ENCODE results near the gene SPINK5.
"Not testable (repeated sequence)": the region's sequence is repeated elsewhere in the genome, so short reads cannot be mapped to it uniquely, and the experiment has no call there.

SPINK5 gene

GRCh38 chr5:148063861-148064260, at the start of gene SPINK5:
TSS of gene SPINK5 (plus strand) at chr5:148063980. CDS start at chr5:148064045, 65 bp downstream.
- Histone ChIP-seq H3K36me3 (ENCODE audit: control insufficient read depth, insufficient read depth, low read length) (no peaks in the 10 kb centered on the region), H3K4me3 (ENCODE audit: low read length) (no peak within 1 kb of the TSS), H3K4me1 (ENCODE audit: control insufficient read depth, insufficient read depth, low read length) (no peaks in the 10 kb centered on the region), H3K27me3 (ENCODE audit: control insufficient read depth, insufficient read depth, low read length) (no peaks in the 10 kb centered on the region), H3K9ac (ENCODE audit: low read length) (no peak within 1 kb of the TSS), H3K9me3 (ENCODE audit: control insufficient read depth, low read length) (no peaks in the 10 kb centered on the region)

GRCh38 chr5:148014276-148014675, 49.5 kb upstream of the SPINK5 start:
- H3K9ac ChIP-seq (ENCODE audit: low read length), result no peak overlapping the region
- no peak overlapping the region for H3K4me3 ChIP-seq (ENCODE audit: low read length)
- H3K9me3 ChIP-seq (ENCODE audit: control insufficient read depth, low read length), result no peaks in the 10 kb centered on the region

GRCh38 chr5:148020257-148020988, 43.4 kb upstream of the SPINK5 start:
- no peaks in the 10 kb centered on the region for H3K9me3 ChIP-seq (ENCODE audit: control insufficient read depth, low read length)
- no peaks in the 10 kb centered on the region for H3K27me3 ChIP-seq (ENCODE audit: control insufficient read depth, insufficient read depth, low read length)
- no peak overlapping the region for H3K9ac ChIP-seq (ENCODE audit: low read length)
- no peaks in the 10 kb centered on the region for H3K36me3 ChIP-seq (ENCODE audit: control insufficient read depth, insufficient read depth, low read length)
- no peak overlapping the region for H3K4me3 ChIP-seq (ENCODE audit: low read length)
- H3K4me1 ChIP-seq (ENCODE audit: control insufficient read depth, insufficient read depth, low read length), result no peaks in the 10 kb centered on the region

More at GRCh38 chr5:148014276-148014675, 49.5 kb upstream of the SPINK5 start:
- H3K4me1 ChIP-seq (ENCODE audit: control insufficient read depth, insufficient read depth, low read length), result no peaks in the 10 kb centered on the region
- no peaks in the 10 kb centered on the region for H3K27me3 ChIP-seq (ENCODE audit: control insufficient read depth, insufficient read depth, low read length)
- H3K36me3 ChIP-seq (ENCODE audit: control insufficient read depth, insufficient read depth, low read length), result no peaks in the 10 kb centered on the region

- no peaks in the 10 kb centered on the region for H3K27me3 ChIP-seq (ENCODE audit: control insufficient read depth, insufficient read depth, low read length)
- H3K9ac ChIP-seq (ENCODE audit: low read length), result no peak overlapping the region
Measured at GRCh38 chr5:148027505-148027904, 36.3 kb upstream of the SPINK5 start.

GRCh38 chr5:148029131-148029530, 34.6 kb upstream of the SPINK5 start:
- H3K9me3 ChIP-seq (ENCODE audit: control insufficient read depth, low read length), result no peaks in the 10 kb centered on the region
- H3K4me3 ChIP-seq (ENCODE audit: low read length), result no peak overlapping the region
- no peaks in the 10 kb centered on the region for H3K27me3 ChIP-seq (ENCODE audit: control insufficient read depth, insufficient read depth, low read length)
- no peaks in the 10 kb centered on the region for H3K36me3 ChIP-seq (ENCODE audit: control insufficient read depth, insufficient read depth, low read length)
- no peak overlapping the region for H3K9ac ChIP-seq (ENCODE audit: low read length)
- no peaks in the 10 kb centered on the region for H3K4me1 ChIP-seq (ENCODE audit: control insufficient read depth, insufficient read depth, low read length)

More at GRCh38 chr5:148027505-148027904, 36.3 kb upstream of the SPINK5 start:
- Histone ChIP-seq H3K4me3 (ENCODE audit: low read length) (no peak overlapping the region), H3K36me3 (ENCODE audit: control insufficient read depth, insufficient read depth, low read length) (no peaks in the 10 kb centered on the region), H3K4me1 (ENCODE audit: control insufficient read depth, insufficient read depth, low read length) (no peaks in the 10 kb centered on the region), H3K9me3 (ENCODE audit: control insufficient read depth, low read length) (no peaks in the 10 kb centered on the region)

GRCh38 chr5:148033134-148033533, 30.6 kb upstream of the SPINK5 start:
- H3K9ac ChIP-seq (ENCODE audit: low read length), result no peak overlapping the region
- no peaks in the 10 kb centered on the region for H3K36me3 ChIP-seq (ENCODE audit: control insufficient read depth, insufficient read depth, low read length)
- no peaks in the 10 kb centered on the region for H3K27me3 ChIP-seq (ENCODE audit: control insufficient read depth, insufficient read depth, low read length)
- H3K4me3 ChIP-seq (ENCODE audit: low read length), result no peak overlapping the region
- no peaks in the 10 kb centered on the region for H3K9me3 ChIP-seq (ENCODE audit: control insufficient read depth, low read length)
- H3K4me1 ChIP-seq (ENCODE audit: control insufficient read depth, insufficient read depth, low read length), result no peaks in the 10 kb centered on the region

GRCh38 chr5:148035676-148036075, 28.1 kb upstream of the SPINK5 start:
- H3K27me3 ChIP-seq (ENCODE audit: control insufficient read depth, insufficient read depth, low read length), result no peaks in the 10 kb centered on the region
- H3K9ac ChIP-seq (ENCODE audit: low read length), result no peak overlapping the region
- no peak overlapping the region for H3K4me3 ChIP-seq (ENCODE audit: low read length)
- no peaks in the 10 kb centered on the region for H3K36me3 ChIP-seq (ENCODE audit: control insufficient read depth, insufficient read depth, low read length)
- no peaks in the 10 kb centered on the region for H3K9me3 ChIP-seq (ENCODE audit: control insufficient read depth, low read length)
- no peaks in the 10 kb centered on the region for H3K4me1 ChIP-seq (ENCODE audit: control insufficient read depth, insufficient read depth, low read length)

GRCh38 chr5:148042881-148043280, 20.9 kb upstream of the SPINK5 start:
- Histone ChIP-seq H3K4me3 (ENCODE audit: low read length) (no peak overlapping the region), H3K9me3 (ENCODE audit: control insufficient read depth, low read length) (no peaks in the 10 kb centered on the region), H3K4me1 (ENCODE audit: control insufficient read depth, insufficient read depth, low read length) (no peaks in the 10 kb centered on the region), H3K27me3 (ENCODE audit: control insufficient read depth, insufficient read depth, low read length) (no peaks in the 10 kb centered on the region), H3K9ac (ENCODE audit: low read length) (no peak overlapping the region), H3K36me3 (ENCODE audit: control insufficient read depth, insufficient read depth, low read length) (no peaks in the 10 kb centered on the region)

- Histone ChIP-seq H3K4me1 (ENCODE audit: control insufficient read depth, insufficient read depth, low read length) (no peaks in the 10 kb centered on the region), H3K4me3 (ENCODE audit: low read length) (no peak overlapping the region), H3K36me3 (ENCODE audit: control insufficient read depth, insufficient read depth, low read length) (no peaks in the 10 kb centered on the region), H3K9ac (ENCODE audit: low read length) (no peak overlapping the region), H3K27me3 (ENCODE audit: control insufficient read depth, insufficient read depth, low read length) (no peaks in the 10 kb centered on the region), H3K9me3 (ENCODE audit: control insufficient read depth, low read length) (no peaks in the 10 kb centered on the region)
Measured at GRCh38 chr5:148043705-148044104, 20.1 kb upstream of the SPINK5 start.

- not testable (repeated sequence) for H3K36me3 ChIP-seq (ENCODE audit: control insufficient read depth, insufficient read depth, low read length); H3K4me3 ChIP-seq (ENCODE audit: low read length); H3K9ac ChIP-seq (ENCODE audit: low read length); H3K9me3 ChIP-seq (ENCODE audit: control insufficient read depth, low read length); H3K4me1 ChIP-seq (ENCODE audit: control insufficient read depth, insufficient read depth, low read length); H3K27me3 ChIP-seq (ENCODE audit: control insufficient read depth, insufficient read depth, low read length)
Measured at GRCh38 chr5:148055160-148055559, 8.6 kb upstream of the SPINK5 start.

GRCh38 chr5:148060309-148060708, 3.5 kb upstream of the SPINK5 start:
- H3K4me3 ChIP-seq (ENCODE audit: low read length), result no peak overlapping the region
- no peaks in the 10 kb centered on the region for H3K36me3 ChIP-seq (ENCODE audit: control insufficient read depth, insufficient read depth, low read length)
- H3K9ac ChIP-seq (ENCODE audit: low read length), result no peak overlapping the region
- no peaks in the 10 kb centered on the region for H3K4me1 ChIP-seq (ENCODE audit: control insufficient read depth, insufficient read depth, low read length)
- no peaks in the 10 kb centered on the region for H3K9me3 ChIP-seq (ENCODE audit: control insufficient read depth, low read length)
- H3K27me3 ChIP-seq (ENCODE audit: control insufficient read depth, insufficient read depth, low read length), result no peaks in the 10 kb centered on the region

GRCh38 chr5:148060881-148061280, 2.9 kb upstream of the SPINK5 start:
- H3K27me3 ChIP-seq (ENCODE audit: control insufficient read depth, insufficient read depth, low read length), result no peaks in the 10 kb centered on the region
- no peaks in the 10 kb centered on the region for H3K9me3 ChIP-seq (ENCODE audit: control insufficient read depth, low read length)
- H3K4me3 ChIP-seq (ENCODE audit: low read length), result no peak overlapping the region
- no peaks in the 10 kb centered on the region for H3K36me3 ChIP-seq (ENCODE audit: control insufficient read depth, insufficient read depth, low read length)
- H3K9ac ChIP-seq (ENCODE audit: low read length), result no peak overlapping the region
- no peaks in the 10 kb centered on the region for H3K4me1 ChIP-seq (ENCODE audit: control insufficient read depth, insufficient read depth, low read length)

- Histone ChIP-seq H3K4me1 (ENCODE audit: control insufficient read depth, insufficient read depth, low read length) (no peaks in the 10 kb centered on the region), H3K36me3 (ENCODE audit: control insufficient read depth, insufficient read depth, low read length) (no peaks in the 10 kb centered on the region), H3K9me3 (ENCODE audit: control insufficient read depth, low read length) (no peaks in the 10 kb centered on the region), H3K27me3 (ENCODE audit: control insufficient read depth, insufficient read depth, low read length) (no peaks in the 10 kb centered on the region), H3K4me3 (ENCODE audit: low read length) (no peak overlapping the region), H3K9ac (ENCODE audit: low read length) (no peak overlapping the region)
Measured at GRCh38 chr5:148070621-148071020, 6.8 kb downstream of the SPINK5 start.

Data from mucosa of stomach (tissue), 1 donor.